Vagina (tissue), 2 donors: ENCODE results near the gene CECR2. TPM values are rescaled to one million over a fixed set of nuclear protein-coding genes. Genes with fewer than 3 reads are reported as not detected.

Source experiments
- DNase-seq, 2 donors: peaks; one replicate each; pipeline ENCODE4 v3.0.0-alpha.2; 2017; ENCODE audit errors: extremely low spot score in 2 of 2
- H3K27ac ChIP-seq: fragments of 200-600 bp; sonication (generic); one replicate; pipeline ENCODE4 v1.5.1; 2019
- H3K27me3 ChIP-seq: fragments of 200-600 bp; sonication (generic); one replicate; pipeline ENCODE4 v1.5.1; 2019
- H3K36me3 ChIP-seq, 2 donors: fragments of 200-600 bp; sonication (generic); one replicate each; pipeline ENCODE4 v1.5.1; 2017 to 2019
- H3K4me1 ChIP-seq: fragments of 200-600 bp; sonication (generic); one replicate; pipeline ENCODE4 v1.5.1; 2019
- H3K4me3 ChIP-seq, 2 donors: fragments of 200-600 bp; sonication (generic); 1 replicate in 1 of 2; 2 replicates in 1 of 2; pipeline ENCODE4 v1.5.1; 2016 to 2019
- H3K9me3 ChIP-seq: fragments of 200-600 bp; sonication (generic); one replicate; pipeline ENCODE4 v1.5.1; 2019
- POLR2A ChIP-seq, 2 donors: fragments of 450-650 bp; IDR thresholded peaks; one replicate each; pipeline ENCODE4 v1.6.1; 2017; ENCODE audit warnings: antibody characterized with exemption in 2 of 2, mild to moderate bottlenecking in 2 of 2, moderate library complexity in 2 of 2
- POLR2AphosphoS5 ChIP-seq, 2 donors: sonication (generic); formaldehyde crosslinking; IDR thresholded peaks; one replicate each; pipeline ENCODE4 v1.9.0; 2017; ENCODE audit warnings: antibody characterized with exemption in 2 of 2, mild to moderate bottlenecking in 2 of 2, low read depth in 1 of 2; ENCODE audit not compliant: insufficient read depth in 1 of 2
- intact Hi-C: fragments of 100-400 bp; cut with DNase I; formaldehyde crosslinking; loops from one replicate; pipeline ENCODE4 v1.15.1; 2023
- total RNA-seq: library from RNA; depleted of rRNA; stranded (reverse); fragments of >200 nt; gene quantifications from one replicate; pipeline ENCODE4 v1.2.3, GENCODE V29; 2016
- TF ChIP-seq, protein P1 (sequence below), 3 experiments: fragments of 450-650 bp in 2 of 3; fragments of 200-600 bp in 1 of 3; sonication (generic) in 1 of 3; IDR thresholded peaks; one replicate each; pipeline ENCODE4 v1.5.1; 2017 to 2019; ENCODE audit warnings: antibody characterized with exemption in 3 of 3, mild to moderate bottlenecking in 2 of 3, moderate library complexity in 2 of 3

Gene CECR2
- total RNA-seq, 1 donor from 2014 or later, result 0.98 TPM

- no peak for DNase-seq
- Histone ChIP-seq H3K36me3 (no peaks in the 10 kb centered on the region), H3K27me3 (no peaks in the 10 kb centered on the region), H3K27ac (no peak overlapping the region), H3K4me1 (no peaks in the 10 kb centered on the region), H3K9me3 (no peaks in the 10 kb centered on the region), H3K4me3 (no peak overlapping the region)
- intact Hi-C loops, result no loop called here
- TF ChIP-seq, protein P1, sequence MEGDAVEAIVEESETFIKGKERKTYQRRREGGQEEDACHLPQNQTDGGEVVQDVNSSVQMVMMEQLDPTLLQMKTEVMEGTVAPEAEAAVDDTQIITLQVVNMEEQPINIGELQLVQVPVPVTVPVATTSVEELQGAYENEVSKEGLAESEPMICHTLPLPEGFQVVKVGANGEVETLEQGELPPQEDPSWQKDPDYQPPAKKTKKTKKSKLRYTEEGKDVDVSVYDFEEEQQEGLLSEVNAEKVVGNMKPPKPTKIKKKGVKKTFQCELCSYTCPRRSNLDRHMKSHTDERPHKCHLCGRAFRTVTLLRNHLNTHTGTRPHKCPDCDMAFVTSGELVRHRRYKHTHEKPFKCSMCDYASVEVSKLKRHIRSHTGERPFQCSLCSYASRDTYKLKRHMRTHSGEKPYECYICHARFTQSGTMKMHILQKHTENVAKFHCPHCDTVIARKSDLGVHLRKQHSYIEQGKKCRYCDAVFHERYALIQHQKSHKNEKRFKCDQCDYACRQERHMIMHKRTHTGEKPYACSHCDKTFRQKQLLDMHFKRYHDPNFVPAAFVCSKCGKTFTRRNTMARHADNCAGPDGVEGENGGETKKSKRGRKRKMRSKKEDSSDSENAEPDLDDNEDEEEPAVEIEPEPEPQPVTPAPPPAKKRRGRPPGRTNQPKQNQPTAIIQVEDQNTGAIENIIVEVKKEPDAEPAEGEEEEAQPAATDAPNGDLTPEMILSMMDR (IDR thresholded peaks at IDR 0.05), result no peak
- TF ChIP-seq POLR2AphosphoS5 (IDR thresholded peaks at IDR 0.05; ENCODE audit: insufficient read depth in 1 of 2, low read depth in 1 of 2), result no peak
- no peak for TF ChIP-seq POLR2A (IDR thresholded peaks at IDR 0.05)
Observed at GRCh38 chr22:17491090-17491640, 121.9 kb downstream of the CECR2 start.

DNA sequence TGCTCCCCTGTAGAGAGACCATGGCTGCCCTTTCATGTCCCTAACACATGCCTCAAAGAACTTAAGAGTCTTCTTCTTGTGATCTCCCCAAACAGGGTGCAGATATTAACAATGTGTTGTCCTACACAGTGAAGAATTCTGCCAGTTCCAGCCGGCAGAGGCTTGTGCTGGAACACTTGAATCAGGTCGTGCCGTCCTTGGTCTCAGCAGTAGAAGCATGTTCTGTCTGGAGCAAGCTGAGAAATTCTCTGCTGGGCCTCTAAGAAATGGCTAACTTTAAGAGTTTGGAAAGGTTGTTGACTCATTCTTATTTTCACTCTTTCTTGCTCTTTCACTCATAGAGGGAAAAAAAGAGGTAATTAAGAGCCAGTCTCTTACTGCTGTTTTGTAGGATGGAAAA is 123.0 kb downstream of the CECR2 start:
- intact Hi-C loops, result no loop called here
- H3K9me3 ChIP-seq, result no peaks in the 10 kb centered on the region
- no peaks in the 10 kb centered on the region for H3K27me3 ChIP-seq
- no peaks in the 10 kb centered on the region for H3K36me3 ChIP-seq
- no peak overlapping the region for H3K27ac ChIP-seq
- no peak for DNase-seq
- no peaks in the 10 kb centered on the region for H3K4me1 ChIP-seq
- H3K4me3 ChIP-seq, result no peak overlapping the region
- TF ChIP-seq, protein P1 (IDR thresholded peaks at IDR 0.05), result no peak
- TF ChIP-seq POLR2A (IDR thresholded peaks at IDR 0.05), result no peak

DNA sequence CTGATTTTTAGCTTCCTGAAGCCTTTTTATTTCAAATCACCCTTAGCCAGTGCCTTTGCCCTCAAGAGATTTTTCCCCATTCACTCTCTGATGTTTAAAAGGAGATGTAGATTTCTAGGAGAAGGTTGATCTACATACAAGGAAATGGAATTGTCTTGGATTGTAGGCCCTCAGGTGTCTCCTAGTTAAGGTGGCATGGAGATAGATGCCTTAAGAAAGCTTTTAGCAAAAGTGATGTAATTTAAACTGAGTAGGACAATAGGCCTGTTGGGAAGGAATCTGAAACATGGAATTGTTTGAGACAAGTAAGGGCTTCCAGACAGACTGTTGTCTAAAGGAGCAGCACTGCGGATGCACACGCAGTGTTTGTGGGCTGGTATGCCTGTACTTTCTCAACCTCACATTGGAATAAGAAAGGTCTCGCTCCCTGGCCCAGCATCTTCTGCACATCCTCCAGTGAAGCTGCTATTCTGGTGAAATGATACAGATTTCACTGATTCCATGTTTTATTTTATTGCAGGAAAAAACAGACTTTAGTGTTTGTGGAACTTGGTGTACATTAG is 124.2 kb downstream of the CECR2 start:
- Histone ChIP-seq H3K27me3 (no peaks in the 10 kb centered on the region), H3K4me1 (no peaks in the 10 kb centered on the region), H3K4me3 (no peak overlapping the region), H3K9me3 (no peaks in the 10 kb centered on the region), H3K36me3 (no peaks in the 10 kb centered on the region), H3K27ac (no peak overlapping the region)
- intact Hi-C loops, result no loop called here
- DNase-seq, result no peak
- TF ChIP-seq POLR2A (IDR thresholded peaks at IDR 0.05) (no peak), POLR2AphosphoS5 (IDR thresholded peaks at IDR 0.05; ENCODE audit: insufficient read depth in 1 of 2, low read depth in 1 of 2) (no peak)
- TF ChIP-seq, protein P1 (IDR thresholded peaks at IDR 0.05), result no peak

- no peaks in the 10 kb centered on the region for H3K27me3 ChIP-seq
- no peak for DNase-seq
- intact Hi-C loops, result loop anchor here (5.0 kb wide), 1 partner anchor 325 kb away; no protein-coding TSS in a partner anchor
- no peak for TF ChIP-seq POLR2AphosphoS5 (IDR thresholded peaks at IDR 0.05; ENCODE audit: insufficient read depth in 1 of 2, low read depth in 1 of 2)
- TF ChIP-seq, protein P1 (IDR thresholded peaks at IDR 0.05), result no peak
- TF ChIP-seq POLR2A (IDR thresholded peaks at IDR 0.05), result no peak
- no peak overlapping the region for H3K4me3 ChIP-seq
- no peaks in the 10 kb centered on the region for H3K4me1 ChIP-seq
- no peaks in the 10 kb centered on the region for H3K9me3 ChIP-seq
- no peak overlapping the region for H3K27ac ChIP-seq
- no peaks in the 10 kb centered on the region for H3K36me3 ChIP-seq
Observed at GRCh38 chr22:17496841-17497240, 127.6 kb downstream of the CECR2 start.

GRCh38 chr22:17501679-17502285 is 132.5 kb downstream of the CECR2 start:
- Histone ChIP-seq H3K4me1 (no peaks in the 10 kb centered on the region), H3K27me3 (no peaks in the 10 kb centered on the region), H3K27ac (no peak overlapping the region), H3K9me3 (no peaks in the 10 kb centered on the region), H3K36me3 (no peaks in the 10 kb centered on the region), H3K4me3 (no peak overlapping the region)
- intact Hi-C loops, result loop anchor here (10.0 kb wide), 1 partner anchor 427 kb away; no protein-coding TSS in a partner anchor
- TF ChIP-seq POLR2AphosphoS5 (IDR thresholded peaks at IDR 0.05; ENCODE audit: insufficient read depth in 1 of 2, low read depth in 1 of 2) (peak in 1 of 2 donors; percentile 27), POLR2A (IDR thresholded peaks at IDR 0.05) (no peak)
- TF ChIP-seq, protein P1 (IDR thresholded peaks at IDR 0.05), result peak in 2 of 3 experiments; percentile 11 to 64
- no peak for DNase-seq
